Nephron progenitor cell (in vitro differentiated cells): ENCODE data around the gene SLC9A7.

Experiments
- DNase-seq: peaks from one replicate; pipeline ENCODE4 v3.0.0; 2021
- H3K27ac Mint-ChIP-seq: 2 replicates; pipeline ENCODE4 v1.8.0; 2021; ENCODE audit warnings: mild to moderate bottlenecking, moderate library complexity, mixed read lengths
- H3K27me3 Mint-ChIP-seq: 2 replicates; pipeline ENCODE4 v1.8.0; 2021; ENCODE audit warnings: mild to moderate bottlenecking, low read depth, mixed read lengths; ENCODE audit not compliant: poor library complexity
- H3K36me3 Mint-ChIP-seq: 2 replicates; pipeline ENCODE4 v1.8.0; 2021; ENCODE audit warnings: low read depth, mixed read lengths
- H3K4me1 Mint-ChIP-seq: 2 replicates; pipeline ENCODE4 v1.8.0; 2021; ENCODE audit warnings: mixed read lengths
- H3K4me3 Mint-ChIP-seq: 2 replicates; pipeline ENCODE4 v1.8.0; 2021; ENCODE audit warnings: mild to moderate bottlenecking, moderate library complexity, mixed read lengths
- H3K9me3 Mint-ChIP-seq: 2 replicates; pipeline ENCODE4 v1.8.0; 2021; ENCODE audit warnings: mild to moderate bottlenecking, moderate library complexity, mixed read lengths
- TF ChIP-seq, protein P1 (sequence below): fragments of 200-600 bp; sonication (generic); IDR thresholded peaks from 2 replicates; pipeline ENCODE4 v1.5.0; 2021; ENCODE audit warnings: antibody characterized with exemption

The SLC9A7 gene

DNA sequence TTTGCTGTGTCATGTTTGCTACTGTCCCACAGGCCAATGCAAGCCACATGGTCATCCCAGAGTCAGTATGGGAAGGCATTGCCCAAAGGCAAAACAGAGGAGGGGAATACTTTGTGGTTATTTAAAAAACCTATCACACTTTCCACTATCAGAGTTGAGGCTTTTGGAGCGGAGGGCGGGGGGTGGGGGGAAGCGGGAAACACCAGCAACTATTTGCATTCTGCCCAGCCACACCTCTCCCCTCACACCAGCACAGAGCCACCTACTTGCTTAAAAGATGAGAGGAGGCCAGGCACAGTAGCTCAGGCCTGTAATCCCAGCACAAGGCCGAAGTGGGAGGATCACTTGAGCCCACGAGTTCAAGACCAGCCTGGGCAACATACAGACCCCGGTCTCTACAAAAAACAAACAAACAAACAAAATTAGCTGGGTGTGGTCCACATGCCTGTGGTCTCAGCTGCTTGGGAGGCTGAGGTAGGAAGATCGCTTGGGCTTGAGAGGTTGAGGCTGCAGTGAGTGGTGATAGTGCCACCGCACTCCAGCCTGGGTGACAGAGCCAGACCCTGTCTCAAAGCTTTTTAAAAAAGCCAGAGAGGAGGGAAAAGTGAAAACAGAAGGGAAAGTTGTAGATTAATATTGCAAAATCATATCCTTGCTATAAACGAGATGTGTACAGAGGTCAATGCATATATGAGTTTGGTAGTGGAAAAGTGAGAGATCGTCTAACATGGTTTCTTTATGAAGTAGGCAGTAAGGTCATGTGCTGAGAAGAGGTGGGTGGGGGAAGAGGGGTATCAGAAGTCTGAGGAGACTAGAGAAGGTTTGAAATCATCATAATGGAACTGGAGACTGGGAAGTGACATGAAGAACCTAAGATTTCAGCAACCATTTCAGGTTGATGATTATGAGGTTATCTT is 187.2 kb downstream of the SLC9A7 start:
- peaks cover 14% of the 10 kb centered on the region for H3K4me1 Mint-ChIP-seq
- H3K27me3 Mint-ChIP-seq = peaks cover 8% of the 10 kb centered on the region
- no peak overlapping the region for H3K4me3 Mint-ChIP-seq
- H3K9me3 Mint-ChIP-seq = peaks cover 40% of the 10 kb centered on the region
- no peaks in the 10 kb centered on the region for H3K36me3 Mint-ChIP-seq
- no peak overlapping the region for H3K27ac Mint-ChIP-seq
- TF ChIP-seq, protein P1, sequence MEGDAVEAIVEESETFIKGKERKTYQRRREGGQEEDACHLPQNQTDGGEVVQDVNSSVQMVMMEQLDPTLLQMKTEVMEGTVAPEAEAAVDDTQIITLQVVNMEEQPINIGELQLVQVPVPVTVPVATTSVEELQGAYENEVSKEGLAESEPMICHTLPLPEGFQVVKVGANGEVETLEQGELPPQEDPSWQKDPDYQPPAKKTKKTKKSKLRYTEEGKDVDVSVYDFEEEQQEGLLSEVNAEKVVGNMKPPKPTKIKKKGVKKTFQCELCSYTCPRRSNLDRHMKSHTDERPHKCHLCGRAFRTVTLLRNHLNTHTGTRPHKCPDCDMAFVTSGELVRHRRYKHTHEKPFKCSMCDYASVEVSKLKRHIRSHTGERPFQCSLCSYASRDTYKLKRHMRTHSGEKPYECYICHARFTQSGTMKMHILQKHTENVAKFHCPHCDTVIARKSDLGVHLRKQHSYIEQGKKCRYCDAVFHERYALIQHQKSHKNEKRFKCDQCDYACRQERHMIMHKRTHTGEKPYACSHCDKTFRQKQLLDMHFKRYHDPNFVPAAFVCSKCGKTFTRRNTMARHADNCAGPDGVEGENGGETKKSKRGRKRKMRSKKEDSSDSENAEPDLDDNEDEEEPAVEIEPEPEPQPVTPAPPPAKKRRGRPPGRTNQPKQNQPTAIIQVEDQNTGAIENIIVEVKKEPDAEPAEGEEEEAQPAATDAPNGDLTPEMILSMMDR = no peak
- no peak for DNase-seq

DNA sequence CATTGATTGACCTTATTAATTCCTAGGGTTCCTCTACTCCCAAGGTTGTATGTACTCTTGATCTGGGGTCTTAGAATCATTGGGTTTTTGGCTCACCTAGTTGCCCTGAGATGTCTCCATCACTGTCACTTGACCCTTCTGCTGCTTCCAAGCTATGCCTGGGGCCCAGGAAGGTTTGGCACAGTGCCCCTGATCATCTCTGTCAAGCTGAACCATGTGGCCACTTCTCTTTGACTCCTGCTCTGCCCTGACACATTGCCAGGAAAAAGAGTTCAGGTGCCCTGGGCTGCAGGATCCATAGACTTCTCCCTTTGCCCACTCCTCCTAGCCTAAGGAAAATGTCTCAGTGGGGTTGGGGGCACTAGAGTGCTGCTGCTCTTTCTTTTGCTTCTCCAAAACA is 189.3 kb downstream of the SLC9A7 start:
- Mint-ChIP-seq H3K9me3 (peaks cover 49% of the 10 kb centered on the region), H3K27me3 (peaks cover 11% of the 10 kb centered on the region), H3K27ac (no peak overlapping the region), H3K36me3 (no peaks in the 10 kb centered on the region), H3K4me3 (no peak overlapping the region), H3K4me1 (no peaks in the 10 kb centered on the region)
- TF ChIP-seq, protein P1 = no peak
- no peak for DNase-seq

DNA sequence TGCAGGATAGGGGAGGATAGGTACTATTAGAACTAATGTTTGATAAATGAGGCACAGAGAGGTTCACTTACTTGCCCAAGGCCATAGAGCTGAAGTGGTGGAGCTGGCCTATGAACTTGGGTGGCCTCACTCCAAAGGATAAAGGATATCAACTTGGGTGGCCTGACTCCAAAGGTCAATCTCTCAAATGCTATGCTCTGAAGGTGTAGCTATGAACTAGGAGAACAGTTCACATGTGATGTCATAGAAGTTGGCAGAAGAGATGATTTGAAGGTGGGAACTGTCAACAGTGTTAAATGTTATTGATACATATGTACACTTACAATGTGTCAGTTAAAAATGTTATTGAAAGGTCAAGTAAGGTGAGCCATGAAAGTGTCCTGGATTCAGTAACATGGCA is 191.5 kb downstream of the SLC9A7 start:
- peaks cover 60% of the 10 kb centered on the region for H3K9me3 Mint-ChIP-seq
- no peaks in the 10 kb centered on the region for H3K4me1 Mint-ChIP-seq
- H3K4me3 Mint-ChIP-seq = no peak overlapping the region
- no peak overlapping the region for H3K27ac Mint-ChIP-seq
- peaks cover 4% of the 10 kb centered on the region for H3K36me3 Mint-ChIP-seq
- TF ChIP-seq, protein P1 = no peak
- DNase-seq = no peak
- H3K27me3 Mint-ChIP-seq = peaks cover 10% of the 10 kb centered on the region

GRCh38 chrX:46561824-46562657 is 196.9 kb downstream of the SLC9A7 start:
- Mint-ChIP-seq H3K4me1 (no peaks in the 10 kb centered on the region), H3K36me3 (peaks cover 10% of the 10 kb centered on the region), H3K27me3 (peaks cover 7% of the 10 kb centered on the region), H3K9me3 (peaks cover 68% of the 10 kb centered on the region), H3K4me3 (no peak overlapping the region), H3K27ac (no peak overlapping the region)
- no peak for DNase-seq
- TF ChIP-seq, protein P1 = no peak

GRCh38 chrX:46559062-46559461 is 199.9 kb downstream of the SLC9A7 start:
- H3K4me3 Mint-ChIP-seq = no peak overlapping the region
- no peaks in the 10 kb centered on the region for H3K27me3 Mint-ChIP-seq
- no peak for DNase-seq
- H3K4me1 Mint-ChIP-seq = no peaks in the 10 kb centered on the region
- peaks cover 10% of the 10 kb centered on the region for H3K36me3 Mint-ChIP-seq
- peaks cover 61% of the 10 kb centered on the region for H3K9me3 Mint-ChIP-seq
- no peak overlapping the region for H3K27ac Mint-ChIP-seq
- TF ChIP-seq, protein P1 = no peak
